Spleen (tissue), 11 donors: ENCODE measurements around the gene DNAJB8. TPM values are rescaled to one million over a fixed set of nuclear protein-coding genes. Genes with fewer than 3 reads are reported as not detected.

Experiments
- DNase-seq: peaks from one replicate; pipeline ENCODE4 v3.0.0-alpha.2; 2020
- H3K27ac ChIP-seq, 8 donors: fragments of 200-600 bp; sonication (generic) in 7 of 8; 1 replicate in 4 of 8; 2 replicates in 4 of 8; pipeline versions ENCODE4 v1.5.0 to v1.8.0; 2016 to 2021; ENCODE audit warnings: inconsistent platforms in 4 of 8, mild to moderate bottlenecking in 4 of 8, moderate library complexity in 1 of 8
- H3K27me3 ChIP-seq, 7 donors: fragments of 200-600 bp; sonication (generic) in 6 of 7; replicated peaks in 1 of 7; 1 replicate in 4 of 7; 2 replicates in 3 of 7; pipeline versions ENCODE4 v1.5.0 to v1.8.0; 2016 to 2021; ENCODE audit warnings: inconsistent platforms in 3 of 7, mild to moderate bottlenecking in 1 of 7
- H3K36me3 ChIP-seq, 6 donors: fragments of 200-600 bp; sonication (generic) in 5 of 6; 1 replicate in 4 of 6; 2 replicates in 2 of 6; pipeline versions ENCODE4 v1.5.0 to v1.8.0; 2016 to 2021; ENCODE audit warnings: inconsistent platforms in 2 of 6
- H3K4me1 ChIP-seq, 6 donors: fragments of 200-600 bp; sonication (generic) in 5 of 6; 1 replicate in 3 of 6; 2 replicates in 3 of 6; pipeline versions ENCODE4 v1.5.0 to v1.8.0; 2016 to 2021; ENCODE audit warnings: inconsistent platforms in 3 of 6
- H3K4me3 ChIP-seq, 8 donors: fragments of 200-600 bp; sonication (generic) in 7 of 8; 1 replicate in 4 of 8; 2 replicates in 4 of 8; pipeline versions ENCODE4 v1.5.0 to v1.8.0; 2016 to 2021; ENCODE audit warnings: inconsistent platforms in 4 of 8, mild to moderate bottlenecking in 4 of 8, moderate library complexity in 2 of 8
- H3K9me3 ChIP-seq, 8 donors: fragments of 200-600 bp; sonication (generic) in 7 of 8; 1 replicate in 4 of 8; 2 replicates in 4 of 8; pipeline versions ENCODE4 v1.5.0 to v1.8.0; 2016 to 2021; ENCODE audit warnings: inconsistent platforms in 4 of 8
- CTCF ChIP-seq, 11 experiments: fragments of 200-600 bp in 7 of 11; fragments of 450-650 bp in 4 of 11; sonication (generic) in 4 of 11; IDR thresholded peaks in 8 of 11; conservative IDR thresholded peaks in 3 of 11; 1 replicate in 7 of 11; 2 replicates in 4 of 11; pipeline versions ENCODE4 v1.4.0 to v1.8.0; 2016 to 2021; ENCODE audit warnings: antibody characterized with exemption in 11 of 11, inconsistent platforms in 4 of 11, mild to moderate bottlenecking in 1 of 11
- POLR2A ChIP-seq, 3 donors: fragments of 450-650 bp; IDR thresholded peaks; one replicate each; pipeline ENCODE4 v1.5.1; 2017; ENCODE audit warnings: antibody characterized with exemption in 3 of 3, mild to moderate bottlenecking in 1 of 3
- POLR2AphosphoS5 ChIP-seq, 3 donors: sonication (generic); formaldehyde crosslinking; IDR thresholded peaks; one replicate each; pipeline ENCODE4 v1.5.1; 2017; ENCODE audit warnings: antibody characterized with exemption in 3 of 3
- WGBS, 5 donors: extraction: QIAGEN DNeasy Blood & Tissue Kit in 3 of 5; methylation state at CpG; one replicate each; pipeline versions ENCODE4 v1.1.5 to v1.1.7; 2013 to 2018; 5-methylcytosine and 5-hydroxymethylcytosine counted together
- intact Hi-C: fragments of 100-400 bp; cut with DNase I; formaldehyde crosslinking; loops from one replicate; pipeline ENCODE4 v1.15.0; 2023; ENCODE audit warnings: low total_unique reads
- polyA plus RNA-seq, 3 donors: library from polyadenylated mRNA; stranded (reverse); fragments of 200-250 nt; gene quantifications; one replicate each; pipeline ENCODE4 v1.2.1, GENCODE V29; 2013
- total RNA-seq, 7 donors: library from RNA; depleted of rRNA in 3 of 7; stranded (reverse); fragments of >200 nt in 3 of 7; fragmentation: NEBNext Ultra II Directional in 4 of 7; extraction: Animal tissue kit (Norgen Biotek cat#: 25700) in 4 of 7; gene quantifications; one replicate each; pipeline versions ENCODE4 v1.1.0 to v1.2.1, GENCODE V29; 2016 to 2021
- donor health status: healthy with polysubstance abuse.
- donor health status: DM: no; HTN: no; CAD: no; lungs with moderate emphysema.
- donor health status: DM: no; HTN: no; CAD: no.
- donor health status: Bipolar disorder and iron deficiency.
- donor health status: healthy.
- donor health status: DM: no; HTN: no; CAD: no.
- donor health status: DM: yes; HTN: yes; CAD: no.

DNAJB8 gene
- total and polyA plus RNA-seq, 10 donors, result not detected

GRCh38 chr3:128484404-128485281, 18.0 kb upstream of the DNAJB8 start:
- intact Hi-C loops, result no loop called here
- peaks cover 0 to 17% (median 0%) of the 10 kb centered on the region in 6 donors for H3K36me3 ChIP-seq
- H3K4me3 ChIP-seq, result peak overlapping the region in 5 of 8 donors; percentile 5 to 85 (median 66)
- peak overlapping the region in 7 of 8 donors; percentile 37 to 95 (median 79) for H3K27ac ChIP-seq
- WGBS, 5 donors, result 31 to 40% (median 37%) methylated on average over 14 to 16 of the region's 16 CpGs
- TF ChIP-seq POLR2A (IDR thresholded peaks at IDR 0.05) (no peak), POLR2AphosphoS5 (IDR thresholded peaks at IDR 0.05) (no peak), CTCF (IDR thresholded peaks at IDR 0.05 in 8 of 11, conservative IDR thresholded peaks at IDR 0.05 in 3 of 11) (no peak)
- H3K4me1 ChIP-seq, result peaks cover 38 to 100% (median 85%) of the 10 kb centered on the region in 6 donors
- H3K27me3 ChIP-seq, result peaks cover 3 to 98% (median 62%) of the 10 kb centered on the region in 7 donors
- no peaks in the 10 kb centered on the region for H3K9me3 ChIP-seq
- peak; percentile 56 for DNase-seq

GRCh38 chr3:128483657-128484403, 17.1 kb upstream of the DNAJB8 start:
- peak overlapping the region; percentile 37 to 95 (median 78) for H3K27ac ChIP-seq
- intact Hi-C loops, result no loop called here

GRCh38 chr3:128482666-128483656, 16.3 kb upstream of the DNAJB8 start:
- peaks cover 21 to 89% (median 69%) of the 10 kb centered on the region in 6 donors for H3K4me1 ChIP-seq
- H3K9me3 ChIP-seq, result no peaks in the 10 kb centered on the region
- peak; percentile 82 for DNase-seq
- TF ChIP-seq POLR2AphosphoS5 (IDR thresholded peaks at IDR 0.05) (peak; percentile 43 to 80 (median 49)), POLR2A (IDR thresholded peaks at IDR 0.05) (no peak), CTCF (IDR thresholded peaks at IDR 0.05 in 8 of 11, conservative IDR thresholded peaks at IDR 0.05 in 3 of 11) (peak in 1 of 11 experiments; percentile 11)
- intact Hi-C loops, result no loop called here
- WGBS, 5 donors, result 9 to 17% (median 15%) methylated on average over 33 of the region's 33 CpGs
- peaks cover 0 to 17% (median 0%) of the 10 kb centered on the region in 6 donors for H3K36me3 ChIP-seq
- H3K27ac ChIP-seq, result peak overlapping the region; percentile 56 to 95 (median 78)
- H3K4me3 ChIP-seq, result peak overlapping the region in 4 of 8 donors; percentile 8 to 47 (median 12)
- H3K27me3 ChIP-seq, result peaks cover 3 to 83% (median 45%) of the 10 kb centered on the region in 7 donors

More at GRCh38 chr3:128483657-128484403, 17.1 kb upstream of the DNAJB8 start:
- TF ChIP-seq CTCF (IDR thresholded peaks at IDR 0.05 in 8 of 11, conservative IDR thresholded peaks at IDR 0.05 in 3 of 11) (no peak), POLR2AphosphoS5 (IDR thresholded peaks at IDR 0.05) (peak in 2 of 3 donors; percentile 48 to 51), POLR2A (IDR thresholded peaks at IDR 0.05) (no peak)
- peaks cover 0 to 17% (median 0%) of the 10 kb centered on the region in 6 donors for H3K36me3 ChIP-seq
- H3K4me3 ChIP-seq, result peak overlapping the region in 4 of 8 donors; percentile 8 to 47 (median 10)
- DNase-seq, result peak; percentile 78
- 13 to 25% (median 20%) methylated on average over 21 to 26 of the region's 26 CpGs for WGBS, 5 donors
- H3K9me3 ChIP-seq, result no peaks in the 10 kb centered on the region
- H3K27me3 ChIP-seq, result peaks cover 3 to 91% (median 54%) of the 10 kb centered on the region in 7 donors
- peaks cover 30 to 98% (median 78%) of the 10 kb centered on the region in 6 donors for H3K4me1 ChIP-seq
